LNCAP (cell line): ENCODE results near the gene FAM124A.

Experiments
- CTCF ChIP-seq: fragments of 450-650 bp; IDR thresholded peaks from 2 replicates; pipeline ENCODE4 v1.5.1; 2017; ENCODE audit warnings: mild to moderate bottlenecking

FAM124A gene

GRCh38 chr13:51207881-51208280 lies 14.3 kb upstream of the FAM124A start:
- no peak for TF ChIP-seq CTCF

- TF ChIP-seq CTCF = no peak
These were observed 13.5 kb upstream of the FAM124A start for GRCh38 chr13:51208716-51209115.

- no peak for TF ChIP-seq CTCF
These were observed 10.3 kb upstream of the FAM124A start for GRCh38 chr13:51211910-51212309.

GRCh38 chr13:51212758-51213157 lies 9.4 kb upstream of the FAM124A start:
- TF ChIP-seq CTCF = no peak

- TF ChIP-seq CTCF = no peak
These were observed 8.9 kb upstream of the FAM124A start for GRCh38 chr13:51213173-51213728.

- no peak for TF ChIP-seq CTCF
These were observed 3.6 kb upstream of the FAM124A start for GRCh38 chr13:51218626-51219025.

- no peak for TF ChIP-seq CTCF
These were observed 1.5 kb upstream of the FAM124A start for GRCh38 chr13:51220706-51221105.

- no peak for TF ChIP-seq CTCF
These were observed 1.1 kb upstream of the FAM124A start for GRCh38 chr13:51221108-51221507.
